Ovary (tissue), 10 donors: ENCODE results near the gene STARD8. TPM values are rescaled to one million over a fixed set of nuclear protein-coding genes. Genes with fewer than 3 reads are reported as not detected.
"Not testable (repeated sequence)": the region's sequence is repeated elsewhere in the genome, so short reads cannot be mapped to it uniquely, and the experiment has no call there.

ENCODE experiments used
- DNase-seq, 5 donors: peaks; one replicate each; pipeline ENCODE4 v3.0.0-alpha.2; 2019 to 2020
- H3K27ac ChIP-seq, 2 donors: fragments of 200-600 bp; one replicate each; pipeline versions ENCODE4 v1.5.1 to v1.8.0; 2019 to 2022
- H3K27me3 ChIP-seq: fragments of 200-600 bp; one replicate; pipeline ENCODE4 v1.8.0; 2022
- H3K36me3 ChIP-seq: fragments of 200-600 bp; sonication (generic); one replicate; pipeline ENCODE4 v1.5.1; 2019
- H3K4me1 ChIP-seq: one replicate; pipeline ENCODE4 v1.8.1; 2013; ENCODE audit warnings: mild to moderate bottlenecking, moderate library complexity; ENCODE audit not compliant: insufficient read depth
- H3K4me3 ChIP-seq: fragments of 200-600 bp; sonication (generic); one replicate; pipeline ENCODE4 v1.5.1; 2017
- H3K9me3 ChIP-seq, 2 donors: fragments of 200-600 bp in 1 of 2; sonication (generic) in 1 of 2; one replicate each; pipeline versions ENCODE4 v1.5.1 to v1.8.1; 2013 to 2019; ENCODE audit warnings: mild to moderate bottlenecking in 1 of 2, moderate library complexity in 1 of 2
- EP300 ChIP-seq: sonication (generic); formaldehyde crosslinking; IDR thresholded peaks from one replicate; pipeline ENCODE4 v1.6.1; 2017; ENCODE audit warnings: antibody characterized with exemption
- POLR2A ChIP-seq: fragments of 450-650 bp; IDR thresholded peaks from one replicate; pipeline ENCODE4 v1.6.1; 2017; ENCODE audit warnings: antibody characterized with exemption, mild to moderate bottlenecking, moderate library complexity
- WGBS, 3 donors: extraction: QIAGEN DNeasy Blood & Tissue Kit in 1 of 3; methylation state at CpG; one replicate each; pipeline versions ENCODE4 v1.1.5 to v1.1.7; 2013 to 2017; 5-methylcytosine and 5-hydroxymethylcytosine counted together
- intact Hi-C, 4 donors: fragments of 100-400 bp; cut with DNase I; formaldehyde crosslinking; loops; one replicate each; pipeline versions ENCODE4 v1.11.0 to v1.15.1; 2022 to 2023
- long read RNA-seq, 3 donors: library from polyadenylated mRNA in 2 of 3; unstranded in 2 of 3; transcript quantifications; one replicate each; pipeline ENCODE4 v2.0.0 and lab custom pipeline, GENCODE V29; 2021 to 2026
- polyA plus RNA-seq, 2 donors: library from polyadenylated mRNA; stranded (reverse); fragments of 200-250 nt in 1 of 2; fragments of 350-450 nt in 1 of 2; fragmentation: Illumina TruSeq in 1 of 2; extraction: RNeasy Lipid Tissue Mini Kit (QIAGEN cat#74804) in 1 of 2; gene quantifications; one replicate each; pipeline ENCODE4 v1.2.3, GENCODE V29; 2013 to 2014
- total RNA-seq, 7 donors: library from RNA; depleted of rRNA in 2 of 7; stranded (reverse); fragments of >200 nt in 2 of 7; fragmentation: NEBNext Ultra II Directional in 3 of 7; extraction: Animal tissue kit (Norgen Biotek cat#: 25700) in 3 of 7; gene quantifications; one replicate each; pipeline versions ENCODE4 v1.1.0 to v1.2.4, GENCODE V29; 2016 to 2023
- TF ChIP-seq, protein P1 (sequence below), 3 donors: fragments of 450-650 bp in 2 of 3; fragments of 200-600 bp in 1 of 3; IDR thresholded peaks; one replicate each; pipeline versions ENCODE4 v1.5.1 to v1.8.0; 2016 to 2022; ENCODE audit warnings: antibody characterized with exemption in 3 of 3, mild to moderate bottlenecking in 1 of 3
- donor health status: DM: no; HTN: no; CAD: no; lungs with moderate emphysema.
- donor health status: DM: no; HTN: no; CAD: no.
- donor health status: Bipolar disorder and iron deficiency.
- donor health status: DM: yes; HTN: yes; CAD: no.
- donor health status: DM: no; HTN: no; CAD: no.
- donor health status: DM: yes; HTN: yes; CAD: no.

Gene STARD8, protein sequence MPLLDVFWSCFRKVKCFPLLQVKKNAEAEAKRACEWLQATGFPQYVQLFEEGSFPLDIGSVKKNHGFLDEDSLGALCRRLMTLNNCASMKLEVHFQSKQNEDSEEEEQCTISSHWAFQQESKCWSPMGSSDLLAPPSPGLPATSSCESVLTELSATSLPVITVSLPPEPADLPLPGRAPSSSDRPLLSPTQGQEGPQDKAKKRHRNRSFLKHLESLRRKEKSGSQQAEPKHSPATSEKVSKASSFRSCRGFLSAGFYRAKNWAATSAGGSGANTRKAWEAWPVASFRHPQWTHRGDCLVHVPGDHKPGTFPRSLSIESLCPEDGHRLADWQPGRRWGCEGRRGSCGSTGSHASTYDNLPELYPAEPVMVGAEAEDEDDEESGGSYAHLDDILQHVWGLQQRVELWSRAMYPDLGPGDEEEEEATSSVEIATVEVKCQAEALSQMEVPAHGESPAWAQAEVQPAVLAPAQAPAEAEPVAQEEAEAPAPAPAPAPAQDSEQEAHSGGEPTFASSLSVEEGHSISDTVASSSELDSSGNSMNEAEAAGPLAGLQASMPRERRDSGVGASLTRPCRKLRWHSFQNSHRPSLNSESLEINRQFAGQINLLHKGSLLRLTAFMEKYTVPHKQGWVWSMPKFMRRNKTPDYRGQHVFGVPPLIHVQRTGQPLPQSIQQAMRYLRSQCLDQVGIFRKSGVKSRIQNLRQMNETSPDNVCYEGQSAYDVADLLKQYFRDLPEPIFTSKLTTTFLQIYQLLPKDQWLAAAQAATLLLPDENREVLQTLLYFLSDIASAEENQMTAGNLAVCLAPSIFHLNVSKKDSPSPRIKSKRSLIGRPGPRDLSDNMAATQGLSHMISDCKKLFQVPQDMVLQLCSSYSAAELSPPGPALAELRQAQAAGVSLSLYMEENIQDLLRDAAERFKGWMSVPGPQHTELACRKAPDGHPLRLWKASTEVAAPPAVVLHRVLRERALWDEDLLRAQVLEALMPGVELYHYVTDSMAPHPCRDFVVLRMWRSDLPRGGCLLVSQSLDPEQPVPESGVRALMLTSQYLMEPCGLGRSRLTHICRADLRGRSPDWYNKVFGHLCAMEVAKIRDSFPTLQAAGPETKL
- total RNA-seq (1 to 10 TPM; 2.3 to 7.8 (median 6.2) TPM), polyA plus RNA-seq (1 to 10 TPM; 3.6 to 4.6 TPM)
- long read RNA-seq, donor 1, partial matches to known transcripts: 1 of 1 reads
- long read RNA-seq, donor 1, other reads (novel, unspliced or antisense): 0 of 1 reads
- long read RNA-seq, donor 2: 0 reads
- long read RNA-seq, donor 3, full-length matches to known transcripts: 5 of 20 reads
- long read RNA-seq, donor 3, partial matches to known transcripts: 5 of 20 reads
- long read RNA-seq, donor 3, other reads (novel, unspliced or antisense): 10 of 20 reads

DNA sequence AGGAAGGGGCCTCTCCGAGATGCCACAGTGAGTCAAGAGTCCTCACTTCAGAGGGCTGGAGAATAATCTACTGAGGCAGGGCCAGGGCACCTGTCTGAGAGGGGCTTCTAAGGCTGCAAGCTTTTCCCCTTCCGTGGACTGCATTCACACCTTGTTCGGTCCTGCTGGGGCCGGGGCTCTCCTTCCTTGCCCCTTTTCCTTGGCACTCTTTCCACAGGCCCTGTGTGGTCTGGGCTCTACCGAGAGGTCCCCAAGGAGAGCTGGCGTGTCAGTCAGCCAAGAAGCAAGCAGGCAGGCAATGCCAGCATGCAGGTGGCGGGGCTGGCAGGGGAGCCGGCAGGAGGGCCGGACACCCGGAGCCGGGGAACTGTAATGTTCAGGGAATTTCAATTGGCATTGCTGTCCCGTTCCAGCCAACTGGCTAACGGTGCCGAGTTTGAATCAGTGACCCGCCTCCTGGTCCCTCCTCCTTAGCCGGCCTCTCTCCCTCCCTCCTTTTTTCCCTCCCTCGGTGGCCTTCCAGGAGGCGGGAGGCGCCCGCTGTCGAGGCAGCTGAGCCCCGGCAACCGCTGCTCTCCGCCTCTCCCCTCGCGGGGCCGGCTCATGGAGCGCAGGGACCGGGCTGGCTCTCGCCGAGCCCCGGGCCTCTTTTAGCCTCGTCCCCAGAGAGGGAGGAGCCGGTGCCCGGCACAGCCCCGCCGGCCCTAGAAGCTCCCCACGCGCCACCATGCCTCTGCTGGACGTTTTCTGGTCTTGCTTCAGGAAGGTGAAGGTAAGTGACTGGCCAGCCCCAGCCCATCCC is at the start of gene STARD8:
STARD8 (plus strand) TSS at position 511 of the 802 bp plus-strand sequence; CDS start at position 728, 217 bp downstream.
- no peak for TF ChIP-seq POLR2A
- TF ChIP-seq, protein P1, sequence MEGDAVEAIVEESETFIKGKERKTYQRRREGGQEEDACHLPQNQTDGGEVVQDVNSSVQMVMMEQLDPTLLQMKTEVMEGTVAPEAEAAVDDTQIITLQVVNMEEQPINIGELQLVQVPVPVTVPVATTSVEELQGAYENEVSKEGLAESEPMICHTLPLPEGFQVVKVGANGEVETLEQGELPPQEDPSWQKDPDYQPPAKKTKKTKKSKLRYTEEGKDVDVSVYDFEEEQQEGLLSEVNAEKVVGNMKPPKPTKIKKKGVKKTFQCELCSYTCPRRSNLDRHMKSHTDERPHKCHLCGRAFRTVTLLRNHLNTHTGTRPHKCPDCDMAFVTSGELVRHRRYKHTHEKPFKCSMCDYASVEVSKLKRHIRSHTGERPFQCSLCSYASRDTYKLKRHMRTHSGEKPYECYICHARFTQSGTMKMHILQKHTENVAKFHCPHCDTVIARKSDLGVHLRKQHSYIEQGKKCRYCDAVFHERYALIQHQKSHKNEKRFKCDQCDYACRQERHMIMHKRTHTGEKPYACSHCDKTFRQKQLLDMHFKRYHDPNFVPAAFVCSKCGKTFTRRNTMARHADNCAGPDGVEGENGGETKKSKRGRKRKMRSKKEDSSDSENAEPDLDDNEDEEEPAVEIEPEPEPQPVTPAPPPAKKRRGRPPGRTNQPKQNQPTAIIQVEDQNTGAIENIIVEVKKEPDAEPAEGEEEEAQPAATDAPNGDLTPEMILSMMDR (IDR thresholded peaks at IDR 0.05): no peak
- TF ChIP-seq EP300: no peak
- intact Hi-C loops: no loop called here
- Histone ChIP-seq H3K36me3 (no peaks in the 10 kb centered on the region), H3K27ac (no peak within 1 kb of the TSS), H3K4me1 (peaks cover 2% of the 10 kb centered on the region), H3K9me3 (no peaks in the 10 kb centered on the region), H3K4me3 (peak within 1 kb of the TSS; percentile 25), H3K27me3 (no peaks in the 10 kb centered on the region)
- 26 to 32% (median 29%) methylated on average over 39 to 40 of the region's 40 CpGs for WGBS, 3 donors
- DNase-seq: peak in 4 of 5 donors; percentile 14 to 41 (median 31)

DNA sequence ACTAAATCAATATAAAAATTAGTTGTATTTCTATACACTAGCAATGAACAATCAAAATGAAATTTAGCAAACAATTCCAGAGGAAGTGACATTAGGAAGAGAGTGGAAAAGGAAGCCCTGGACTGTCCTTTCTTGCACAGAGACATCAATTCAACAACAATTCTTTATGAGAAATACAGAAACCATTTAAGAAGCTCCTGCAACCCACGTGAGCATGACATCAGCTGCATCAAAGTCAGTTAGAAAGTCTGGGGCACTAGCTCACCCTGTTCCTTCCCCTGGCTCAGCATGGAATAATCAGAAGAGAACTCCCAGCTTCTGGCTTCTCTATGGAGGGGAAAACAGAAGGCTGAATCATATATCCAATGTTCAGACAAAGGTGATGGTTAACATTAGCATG is 48.6 kb upstream of the STARD8 start:
- Histone ChIP-seq H3K9me3 (peaks cover 3% of the 10 kb centered on the region in 2 donors), H3K27me3 (no peaks in the 10 kb centered on the region), H3K4me1 (no peaks in the 10 kb centered on the region), H3K27ac (no peak overlapping the region), H3K36me3 (no peaks in the 10 kb centered on the region), H3K4me3 (no peak overlapping the region)
- no peak for DNase-seq
- intact Hi-C loops: no loop called here
- WGBS, 3 donors: 21 to 31% (median 26%) methylated on average over 1 of the region's 1 CpG
- no peak for TF ChIP-seq POLR2A
- TF ChIP-seq, protein P1 (IDR thresholded peaks at IDR 0.05): no peak
- TF ChIP-seq EP300: no peak

DNA sequence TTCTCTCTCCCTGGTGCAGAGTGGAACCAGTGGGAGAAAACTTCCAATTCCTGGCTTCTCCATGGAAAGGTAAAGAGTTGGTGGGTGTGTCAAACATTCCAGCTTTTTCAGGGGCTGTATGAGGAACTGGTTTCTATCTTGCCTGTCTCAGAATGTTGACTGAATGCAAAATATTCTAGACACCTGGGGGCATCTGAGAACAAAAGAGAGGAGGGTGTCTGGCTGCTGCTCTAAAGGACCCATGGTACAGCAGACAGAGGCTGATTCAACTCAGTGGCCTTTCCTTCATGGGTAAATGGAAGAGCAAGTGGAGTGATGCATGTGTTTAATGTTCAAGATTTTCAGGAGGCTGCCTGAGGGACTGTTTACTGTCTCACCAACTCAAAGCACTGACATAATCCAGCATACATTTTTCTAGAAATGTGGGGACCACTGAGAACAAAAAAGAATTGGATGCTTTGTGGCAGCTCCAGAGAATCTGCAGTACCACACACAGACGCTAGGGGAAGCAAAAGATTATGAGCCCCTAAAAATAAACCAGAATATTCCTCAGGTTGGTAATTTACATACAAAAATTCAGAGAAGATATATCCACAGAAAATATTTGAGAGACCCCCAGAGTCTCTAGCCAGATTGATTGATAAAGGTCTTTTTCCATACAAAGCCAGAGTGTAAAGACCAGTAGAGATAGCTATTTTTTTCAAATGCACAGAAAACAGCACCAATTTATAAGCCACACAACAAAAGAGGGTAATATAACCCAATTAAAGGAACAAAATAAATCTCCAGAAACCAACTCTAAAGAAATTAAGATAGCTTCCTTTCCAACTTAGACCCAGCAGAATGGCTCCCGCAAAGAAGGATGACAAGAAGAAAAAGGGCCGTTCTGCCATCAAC is 48.0 kb upstream of the STARD8 start:
- intact Hi-C loops: no loop called here
- DNase-seq: no peak
- H3K27me3 ChIP-seq: no peaks in the 10 kb centered on the region
- H3K4me1 ChIP-seq: no peaks in the 10 kb centered on the region
- WGBS, 3 donors: 62 to 64% (median 63%) methylated on average over 3 of the region's 3 CpGs
- peaks cover 3% of the 10 kb centered on the region in 2 donors for H3K9me3 ChIP-seq
- TF ChIP-seq EP300 (no peak), POLR2A (no peak)
- TF ChIP-seq, protein P1 (IDR thresholded peaks at IDR 0.05): no peak
- no peaks in the 10 kb centered on the region for H3K36me3 ChIP-seq
- H3K27ac ChIP-seq: no peak overlapping the region
- no peak overlapping the region for H3K4me3 ChIP-seq

DNA sequence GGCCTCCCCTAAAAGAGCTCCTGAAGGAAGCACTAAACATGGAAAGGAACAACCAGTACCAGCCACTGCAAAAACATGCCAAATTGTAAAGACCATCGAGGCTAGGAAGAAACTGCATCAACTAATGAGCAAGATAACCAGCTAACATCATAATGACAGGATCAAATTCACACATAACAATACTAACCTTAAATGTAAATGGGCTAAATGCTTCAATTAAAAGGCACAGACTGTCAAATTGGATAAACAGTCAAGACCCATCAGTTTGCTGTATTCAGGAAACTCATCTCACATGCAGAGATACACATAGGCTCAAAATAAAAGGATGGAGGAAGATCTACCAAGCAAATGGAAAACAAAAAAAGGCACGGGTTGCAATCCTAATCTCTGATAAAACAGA is 43.2 kb upstream of the STARD8 start:
- H3K4me1 ChIP-seq, H3K27ac ChIP-seq, H3K27me3 ChIP-seq, H3K4me3 ChIP-seq, intact Hi-C loops, H3K36me3 ChIP-seq, DNase-seq, H3K9me3 ChIP-seq: not testable (repeated sequence)
- WGBS, 3 donors: 62 to 71% (median 65%) methylated on average over 2 of the region's 2 CpGs

DNA sequence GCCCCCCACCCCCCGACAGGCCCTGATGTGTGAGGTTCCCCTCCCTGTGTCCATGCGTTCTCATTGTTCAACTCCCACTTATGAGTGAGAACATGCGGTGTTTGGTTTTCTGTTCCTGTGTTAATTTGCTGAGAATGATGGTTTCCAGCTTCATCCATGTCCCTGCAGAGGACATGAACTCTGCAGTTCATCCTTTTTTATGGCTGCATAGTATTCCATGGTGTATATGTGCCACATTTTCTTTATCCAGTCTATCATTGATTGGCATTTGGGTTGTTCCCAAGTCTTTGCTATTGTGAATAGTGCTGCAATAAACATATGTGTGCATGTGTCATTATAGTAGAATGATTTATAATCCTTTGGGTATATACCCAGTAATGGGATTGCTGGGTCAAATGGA is 32.7 kb upstream of the STARD8 start:
- H3K9me3 ChIP-seq, DNase-seq, H3K4me1 ChIP-seq, H3K4me3 ChIP-seq, H3K36me3 ChIP-seq, H3K27ac ChIP-seq, H3K27me3 ChIP-seq, intact Hi-C loops: not testable (repeated sequence)
- WGBS, 3 donors: 70 to 81% (median 72%) methylated on average over 3 of the region's 3 CpGs
